Calu3 (cell line): ENCODE data around the gene BST2. TPM values are rescaled to one million over a fixed set of nuclear protein-coding genes. Genes with fewer than 3 reads are reported as not detected.

ENCODE experiments used
- BruUV-seq: library from RNA; stranded (reverse); fragments of 400-500 nt; replicated peaks from 2 replicates; lab custom pipeline; 2021; lab: Mats Ljungman, UMichigan
- CTCF ChIA-PET: fragments of 300-600 bp; sonication (Branson Sonifier 250); formaldehyde crosslinking; loops from one replicate; lab custom pipeline; 2022; ENCODE audit warnings: antibody characterized with exemption; lab: Charles Lee
- DNase-seq: peaks from one replicate; pipeline ENCODE4 v3.0.0; 2022
- H3K27ac Mint-ChIP-seq: one replicate; pipeline ENCODE4 v1.8.0; 2022; ENCODE audit warnings: mixed read lengths; ENCODE audit not compliant: unreplicated experiment
- H3K27me3 Mint-ChIP-seq: one replicate; pipeline ENCODE4 v1.8.0; 2022; ENCODE audit warnings: mixed read lengths; ENCODE audit not compliant: unreplicated experiment
- H3K36me3 Mint-ChIP-seq: one replicate; pipeline ENCODE4 v1.8.0; 2022; ENCODE audit warnings: mild to moderate bottlenecking, moderate library complexity, mixed read lengths; ENCODE audit not compliant: insufficient read depth, unreplicated experiment
- H3K4me1 Mint-ChIP-seq: one replicate; pipeline ENCODE4 v1.8.0; 2022; ENCODE audit warnings: mild to moderate bottlenecking, low read depth, mixed read lengths; ENCODE audit not compliant: unreplicated experiment
- H3K4me3 Mint-ChIP-seq: one replicate; pipeline ENCODE4 v1.8.0; 2022; ENCODE audit warnings: mild to moderate bottlenecking, low read depth, moderate library complexity, mixed read lengths; ENCODE audit not compliant: unreplicated experiment
- H3K9me3 Mint-ChIP-seq: one replicate; pipeline ENCODE4 v1.8.0; 2022; ENCODE audit warnings: low read depth, mixed read lengths; ENCODE audit not compliant: unreplicated experiment
- CTCF ChIP-seq: fragments of 200-600 bp; IDR thresholded peaks from one replicate; pipeline ENCODE4 v1.8.0; 2022; ENCODE audit warnings: antibody characterized with exemption; ENCODE audit not compliant: unreplicated experiment
- intact Hi-C: fragments of 100-400 bp; cut with micrococcal nuclease; formaldehyde crosslinking; loops from one replicate; pipeline ENCODE4 v1.10.0; 2022; ENCODE audit not compliant: unreplicated experiment
- total RNA-seq: library from RNA; stranded (reverse); gene quantifications from 2 replicates; pipeline ENCODE4 v1.2.3, GENCODE V29; 2022

The BST2 gene
- total RNA-seq, 1 experiment from 2014 or later = 0.94 TPM

- no peak overlapping the region for H3K4me3 Mint-ChIP-seq
- BruUV-seq = no TSS peak
- DNase-seq = no peak
- H3K27me3 Mint-ChIP-seq = peaks cover 12% of the 10 kb centered on the region
- intact Hi-C loops = no loop called here
- no peaks in the 10 kb centered on the region for H3K9me3 Mint-ChIP-seq
- H3K27ac Mint-ChIP-seq = no peak overlapping the region
- no peak for TF ChIP-seq CTCF
- CTCF ChIA-PET = interaction anchor here (0.7 kb wide), 1 partner anchor 475 kb away, joined by 4 read pairs; no protein-coding TSS in a partner anchor
- H3K4me1 Mint-ChIP-seq = no peaks in the 10 kb centered on the region
- no peaks in the 10 kb centered on the region for H3K36me3 Mint-ChIP-seq
These were observed 15.3 kb downstream of the BST2 start for GRCh38 chr19:17389957-17390664.

GRCh38 chr19:17389288-17389687, 16.1 kb downstream of the BST2 start:
- H3K4me1 Mint-ChIP-seq = no peaks in the 10 kb centered on the region
- CTCF ChIA-PET = no interaction called here
- H3K27me3 Mint-ChIP-seq = peaks cover 12% of the 10 kb centered on the region
- H3K9me3 Mint-ChIP-seq = no peaks in the 10 kb centered on the region
- no peak for TF ChIP-seq CTCF
- no peaks in the 10 kb centered on the region for H3K36me3 Mint-ChIP-seq
- no peak overlapping the region for H3K4me3 Mint-ChIP-seq
- no peak overlapping the region for H3K27ac Mint-ChIP-seq
- intact Hi-C loops = no loop called here
- no peak for DNase-seq
- no TSS peak for BruUV-seq

GRCh38 chr19:17385878-17386611, 19.4 kb downstream of the BST2 start:
- DNase-seq = peak; percentile 61
- no peaks in the 10 kb centered on the region for H3K36me3 Mint-ChIP-seq
- no peak overlapping the region for H3K27ac Mint-ChIP-seq
- peaks cover 12% of the 10 kb centered on the region for H3K27me3 Mint-ChIP-seq
- no peaks in the 10 kb centered on the region for H3K4me1 Mint-ChIP-seq
- H3K4me3 Mint-ChIP-seq = no peak overlapping the region
- CTCF ChIA-PET = interaction anchor here (0.8 to 1.1 kb wide), 3 partner anchors 77 to 93 kb away, joined by 3 to 18 read pairs (median 3); partner anchors contain the start of genes DDA1 and MRPL34
- peak; percentile 80 for TF ChIP-seq CTCF
- no TSS peak for BruUV-seq
- intact Hi-C loops = loop anchor here (2.0 kb wide), 1 partner anchor 93 kb away; no protein-coding TSS in a partner anchor
- no peaks in the 10 kb centered on the region for H3K9me3 Mint-ChIP-seq

GRCh38 chr19:17380426-17381138, 24.8 kb downstream of the BST2 start:
- no TSS peak for BruUV-seq
- H3K4me1 Mint-ChIP-seq = no peaks in the 10 kb centered on the region
- TF ChIP-seq CTCF = no peak
- no peaks in the 10 kb centered on the region for H3K9me3 Mint-ChIP-seq
- CTCF ChIA-PET = no interaction called here
- intact Hi-C loops = no loop called here
- no peak overlapping the region for H3K4me3 Mint-ChIP-seq
- H3K36me3 Mint-ChIP-seq = no peaks in the 10 kb centered on the region
- DNase-seq = no peak
- no peaks in the 10 kb centered on the region for H3K27me3 Mint-ChIP-seq
- H3K27ac Mint-ChIP-seq = no peak overlapping the region
